ENCODE results near the gene CEP57L1. TPM values are rescaled to one million over a fixed set of nuclear protein-coding genes. Genes with fewer than 3 reads are reported as not detected.

CEP57L1 gene
- total RNA-seq, 1 experiment from 2014 or later: 20.7 TPM

DNA sequence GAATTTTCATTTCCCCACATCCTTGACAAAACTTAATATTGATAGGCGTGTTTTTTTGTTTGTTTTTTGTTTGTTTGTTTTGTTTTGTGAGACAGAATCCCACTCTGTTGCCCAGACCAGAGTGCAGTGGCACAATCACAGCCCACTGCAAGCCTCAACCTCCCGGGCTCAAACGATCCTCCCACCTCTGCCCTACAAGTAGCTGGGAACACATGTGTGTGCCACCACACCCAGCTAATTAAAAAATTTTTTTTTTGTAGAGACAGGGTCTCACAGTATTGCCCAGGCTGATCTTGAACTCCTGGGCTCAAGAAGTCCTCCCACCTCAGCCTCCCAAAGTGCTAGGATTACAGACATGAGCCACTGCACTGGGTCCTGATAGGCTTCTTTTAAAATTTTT, 9.2 kb downstream of the CEP57L1 start:
- ChIA-PET RAD21 (ENCODE audit: low non-redundant PET in 1 of 2, low total read pairs in 2 of 2, uncharacterized antibody in 2 of 2, unreplicated experiment in 2 of 2) (no interaction called here), POLR2A (no interaction called here), CTCF (no interaction called here)
- Histone ChIP-seq H3K4me1 (ENCODE audit: control insufficient read depth in 1 of 2, insufficient read depth in 2 of 2, low read length in 2 of 2) (no peaks in the 10 kb centered on the region), H3K9me3 (ENCODE audit: control insufficient read depth in 1 of 2, insufficient read depth in 1 of 2, low read depth in 1 of 2, low read length in 2 of 2) (no peaks in the 10 kb centered on the region), H3K4me2 (ENCODE audit: low read length) (no peak overlapping the region), H3K9me2 (ENCODE audit: insufficient read depth) (no peaks in the 10 kb centered on the region), H3K79me2 (ENCODE audit: insufficient read depth, low read length) (peaks cover 30% of the 10 kb centered on the region), H3K9ac (ENCODE audit: low read length) (no peak overlapping the region), H3K4me3 (replicated peaks in 1 of 2; ENCODE audit: low read depth in 1 of 2, low read length in 2 of 2) (no peak overlapping the region), H4K20me1 (ENCODE audit: insufficient read depth) (no peaks in the 10 kb centered on the region; the same call in 1 of the 2 replicates), H2AFZ (ENCODE audit: low read depth, low read length, poor library complexity, severe bottlenecking) (no peak overlapping the region), H3K36me3 (ENCODE audit: control insufficient read depth in 1 of 2, insufficient read depth in 2 of 2, low read length in 2 of 2) (no peaks in the 10 kb centered on the region), H3K27ac (ENCODE audit: low read depth, low read length) (no peak overlapping the region), H3K27me3 (ENCODE audit: insufficient read depth, low read length) (no peaks in the 10 kb centered on the region)
- no peak for ATAC-seq
- no peak for DNase-seq (ENCODE audit: low read depth, low spot score)
- TF ChIP-seq CEBPB (IDR thresholded peaks at IDR 0.05; ENCODE audit: low read depth) (no peak), POLR2AphosphoS5 (IDR thresholded peaks at IDR 0.05; ENCODE audit: low read depth, low read length) (no peak), ZNF274 (IDR thresholded peaks at IDR 0.05; ENCODE audit: low read depth, low read length) (no peak), CBX3 (IDR thresholded peaks at IDR 0.05; ENCODE audit: low read depth) (no peak), RAD21 (IDR thresholded peaks at IDR 0.05; ENCODE audit: low read depth) (no peak), EZH2 (IDR thresholded peaks at IDR 0.05) (no peak), JUND (IDR thresholded peaks at IDR 0.05) (no peak), EZH2phosphoT487 (IDR thresholded peaks at IDR 0.05; ENCODE audit: borderline replicate concordance) (no peak)
- TF ChIP-seq, protein P1, sequence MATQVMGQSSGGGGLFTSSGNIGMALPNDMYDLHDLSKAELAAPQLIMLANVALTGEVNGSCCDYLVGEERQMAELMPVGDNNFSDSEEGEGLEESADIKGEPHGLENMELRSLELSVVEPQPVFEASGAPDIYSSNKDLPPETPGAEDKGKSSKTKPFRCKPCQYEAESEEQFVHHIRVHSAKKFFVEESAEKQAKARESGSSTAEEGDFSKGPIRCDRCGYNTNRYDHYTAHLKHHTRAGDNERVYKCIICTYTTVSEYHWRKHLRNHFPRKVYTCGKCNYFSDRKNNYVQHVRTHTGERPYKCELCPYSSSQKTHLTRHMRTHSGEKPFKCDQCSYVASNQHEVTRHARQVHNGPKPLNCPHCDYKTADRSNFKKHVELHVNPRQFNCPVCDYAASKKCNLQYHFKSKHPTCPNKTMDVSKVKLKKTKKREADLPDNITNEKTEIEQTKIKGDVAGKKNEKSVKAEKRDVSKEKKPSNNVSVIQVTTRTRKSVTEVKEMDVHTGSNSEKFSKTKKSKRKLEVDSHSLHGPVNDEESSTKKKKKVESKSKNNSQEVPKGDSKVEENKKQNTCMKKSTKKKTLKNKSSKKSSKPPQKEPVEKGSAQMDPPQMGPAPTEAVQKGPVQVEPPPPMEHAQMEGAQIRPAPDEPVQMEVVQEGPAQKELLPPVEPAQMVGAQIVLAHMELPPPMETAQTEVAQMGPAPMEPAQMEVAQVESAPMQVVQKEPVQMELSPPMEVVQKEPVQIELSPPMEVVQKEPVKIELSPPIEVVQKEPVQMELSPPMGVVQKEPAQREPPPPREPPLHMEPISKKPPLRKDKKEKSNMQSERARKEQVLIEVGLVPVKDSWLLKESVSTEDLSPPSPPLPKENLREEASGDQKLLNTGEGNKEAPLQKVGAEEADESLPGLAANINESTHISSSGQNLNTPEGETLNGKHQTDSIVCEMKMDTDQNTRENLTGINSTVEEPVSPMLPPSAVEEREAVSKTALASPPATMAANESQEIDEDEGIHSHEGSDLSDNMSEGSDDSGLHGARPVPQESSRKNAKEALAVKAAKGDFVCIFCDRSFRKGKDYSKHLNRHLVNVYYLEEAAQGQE (IDR thresholded peaks at IDR 0.05; ENCODE audit: low read depth): no peak
- TF ChIP-seq, protein P2, sequence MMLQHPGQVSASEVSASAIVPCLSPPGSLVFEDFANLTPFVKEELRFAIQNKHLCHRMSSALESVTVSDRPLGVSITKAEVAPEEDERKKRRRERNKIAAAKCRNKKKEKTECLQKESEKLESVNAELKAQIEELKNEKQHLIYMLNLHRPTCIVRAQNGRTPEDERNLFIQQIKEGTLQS (IDR thresholded peaks at IDR 0.05): no peak
- intact Hi-C loops (cut with micrococcal nuclease): no loop called here
- BruUV-seq (replicated peaks): no TSS peak

All from HCT116 (cell line).